ENCODE measurements around the gene SMIM23. TPM values are rescaled to one million over a fixed set of nuclear protein-coding genes. Genes with fewer than 3 reads are reported as not detected.

Gene SMIM23
- total and polyA plus RNA-seq, 2 of the 13 experiments (the other 11 are each of a cell fraction or from before 2014, with no cell fraction given), result not detected

DNA sequence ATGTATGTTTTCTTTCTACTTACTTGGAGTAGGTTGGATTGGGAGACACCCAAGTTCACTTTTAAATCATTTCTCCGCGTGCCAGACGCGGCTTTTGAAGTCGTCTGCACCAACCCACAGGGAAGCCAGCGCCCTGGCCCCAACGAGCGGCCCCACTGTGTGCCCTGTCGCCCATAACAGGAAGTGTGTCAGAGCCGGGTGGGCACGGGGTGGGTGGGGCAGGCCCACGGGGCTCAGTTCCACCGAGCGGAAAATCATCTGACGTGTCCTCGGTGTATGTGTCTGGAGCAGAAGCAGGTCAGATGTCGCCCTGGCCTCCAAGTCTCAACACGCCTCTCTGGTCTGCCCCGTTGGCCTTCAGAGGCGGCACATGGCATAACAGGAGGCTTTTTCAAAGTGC is 22.7 kb upstream of the SMIM23 start:
- H4K20me1 ChIP-seq (ENCODE audit: insufficient read depth, low read length), result no peaks in the 10 kb centered on the region
- in situ Hi-C loops (cut with HindIII; ENCODE audit: extremely low pct_ligation_motif_present, low pct_unique_long_range_greater_than_20kb), result no loop called here
- ATAC-seq, result no peak
- POLR2A ChIA-PET, result no interaction called here
- WGBS (ENCODE audit: low lambda C conversion rate), result 52% methylated on average over 9 of the region's 20 CpGs
- H3K27ac ChIP-seq (ENCODE audit: extremely low read length, insufficient read depth, low read length), result no peak overlapping the region
- TF ChIP-seq CEBPG (CRISPR knock-in tag; IDR thresholded peaks at IDR 0.05) (no peak), LCORL (IDR thresholded peaks at IDR 0.05) (no peak), LCORL (CRISPR knock-in tag; IDR thresholded peaks at IDR 0.05) (no peak), ZNF543 (CRISPR knock-in tag; IDR thresholded peaks at IDR 0.05) (no peak), ZFP90 (CRISPR knock-in tag; IDR thresholded peaks at IDR 0.05; ENCODE audit: borderline replicate concordance) (no peak), DBP (CRISPR knock-in tag; IDR thresholded peaks at IDR 0.05; ENCODE audit: not compliant biosample characterization) (no peak), ZNF317 (CRISPR knock-in tag; IDR thresholded peaks at IDR 0.05) (no peak), MYC (CRISPR knock-in tag; IDR thresholded peaks at IDR 0.05; ENCODE audit: borderline replicate concordance) (no peak)
- H3K4me3 ChIP-seq (replicated peaks in 1 of 3; ENCODE audit: insufficient read depth in 1 of 3, low read depth in 2 of 3, low read length in 3 of 3), result no peak overlapping the region
- H3K79me2 ChIP-seq (ENCODE audit: insufficient read depth, low read length), result no peaks in the 10 kb centered on the region
- H2AFZ ChIP-seq (ENCODE audit: low read length), result no peak overlapping the region
- BruUV-seq (replicated peaks), result no TSS peak
- CTCF ChIA-PET (ENCODE audit: low intra/inter-chr PET ratio, low total read pairs), result no interaction called here
- intact Hi-C loops (cut with micrococcal nuclease; ENCODE audit: unreplicated experiment), result no loop called here
- DNase-seq (ENCODE audit: low spot score), result no peak
- no peak overlapping the region for H3K4me2 ChIP-seq (ENCODE audit: low read depth, low read length)
- H3K36me3 ChIP-seq (replicated peaks in 1 of 2; ENCODE audit: control insufficient read depth in 1 of 2, insufficient read depth in 2 of 2, low read length in 2 of 2), result no peaks in the 10 kb centered on the region
- H3K27me3 ChIP-seq (ENCODE audit: control insufficient read depth in 1 of 2, insufficient read depth in 2 of 2, low read length in 2 of 2), result peaks cover 3 to 10% of the 10 kb centered on the region in 2 experiments; a peak in 4 of 5 replicates
- no peak overlapping the region for H3K9ac ChIP-seq (ENCODE audit: insufficient read depth, low read depth, low read length)
- no peak for FAIRE-seq
- peaks cover 12% of the 10 kb centered on the region for H3K9me3 ChIP-seq (ENCODE audit: low read length)
- no peaks in the 10 kb centered on the region for H3K4me1 ChIP-seq (ENCODE audit: insufficient read depth, low read length)

GRCh38 chr5:171764265-171764664 is 21.4 kb upstream of the SMIM23 start:
- DNase-seq (ENCODE audit: low spot score), result no peak
- Histone ChIP-seq H4K20me1 (ENCODE audit: insufficient read depth, low read length) (no peaks in the 10 kb centered on the region), H3K9me3 (ENCODE audit: low read length) (peaks cover 13% of the 10 kb centered on the region), H3K79me2 (ENCODE audit: insufficient read depth, low read length) (no peaks in the 10 kb centered on the region), H2AFZ (ENCODE audit: low read length) (no peak overlapping the region), H3K4me2 (ENCODE audit: low read depth, low read length) (no peak overlapping the region), H3K36me3 (replicated peaks in 1 of 2; ENCODE audit: control insufficient read depth in 1 of 2, insufficient read depth in 2 of 2, low read length in 2 of 2) (no peaks in the 10 kb centered on the region), H3K4me3 (replicated peaks in 1 of 3; ENCODE audit: insufficient read depth in 1 of 3, low read depth in 2 of 3, low read length in 3 of 3) (no peak overlapping the region), H3K9ac (ENCODE audit: insufficient read depth, low read depth, low read length) (no peak overlapping the region), H3K27me3 (ENCODE audit: control insufficient read depth in 1 of 2, insufficient read depth in 2 of 2, low read length in 2 of 2) (peaks cover 3 to 10% of the 10 kb centered on the region in 2 experiments; a peak in 4 of 5 replicates), H3K4me1 (ENCODE audit: insufficient read depth, low read length) (no peaks in the 10 kb centered on the region), H3K27ac (ENCODE audit: extremely low read length, insufficient read depth, low read length) (no peak overlapping the region)
- no peak for FAIRE-seq
- in situ Hi-C loops (cut with HindIII; ENCODE audit: extremely low pct_ligation_motif_present, low pct_unique_long_range_greater_than_20kb) (no loop called here), intact Hi-C loops (cut with micrococcal nuclease; ENCODE audit: unreplicated experiment) (no loop called here)
- TF ChIP-seq ERF (CRISPR knock-in tag; IDR thresholded peaks at IDR 0.05), result no peak
- CTCF ChIA-PET (ENCODE audit: low intra/inter-chr PET ratio, low total read pairs), result no interaction called here
- POLR2A ChIA-PET, result no interaction called here
- no TSS peak for BruUV-seq (replicated peaks)
- WGBS (ENCODE audit: low lambda C conversion rate), result 33% methylated on average over 8 of the region's 8 CpGs
- ATAC-seq, result no peak
